ENCODE measurements around the gene ARRDC2. TPM values are rescaled to one million over a fixed set of nuclear protein-coding genes. Genes with fewer than 3 reads are reported as not detected.
"Not testable (repeated sequence)": the region's sequence is repeated elsewhere in the genome, so short reads cannot be mapped to it uniquely, and the experiment has no call there.

ARRDC2 gene
- total and polyA plus RNA-seq, 3 experiments from 2014 or later, result 33.5 to 45.8 (median 37.1) TPM

GRCh38 chr19:18021121-18021755 is 13.3 kb downstream of the ARRDC2 start:
- Mint-ChIP-seq H3K4me3 (peak overlapping the region; percentile 31 to 82 (median 65)), H3K36me3 (peaks cover 0 to 2% (median 0%) of the 10 kb centered on the region in 3 donors), H3K9me3 (no peaks in the 10 kb centered on the region), H3K27me3 (no peaks in the 10 kb centered on the region), H3K4me1 (peaks cover 38 to 68% (median 49%) of the 10 kb centered on the region in 3 donors), H3K27ac (peak overlapping the region; percentile 85 to 94 (median 88))
- Histone ChIP-seq H3K36me3 (ENCODE audit: insufficient read depth, low read length) (no peaks in the 10 kb centered on the region), H3K9me3 (ENCODE audit: low read length) (no peaks in the 10 kb centered on the region), H3K27ac (ENCODE audit: low read depth, low read length) (peak overlapping the region; percentile 49), H3K4me3 (ENCODE audit: low read length) (peak overlapping the region; percentile 37), H3K4me1 (ENCODE audit: insufficient read depth, low read length) (peaks cover 55% of the 10 kb centered on the region), H3K27me3 (ENCODE audit: insufficient read depth, low read length, poor library complexity, severe bottlenecking) (no peaks in the 10 kb centered on the region)
- POLR2A ChIA-PET, result interaction anchor here (0.5 to 1.0 kb wide), 5 partner anchors 8 to 323 kb away, joined by 3 to 7 read pairs (median 4); no protein-coding TSS in a partner anchor
- DNase-seq, result peak; percentile 44 to 90 (median 66)
- CTCF ChIA-PET, result no interaction called here

DNA sequence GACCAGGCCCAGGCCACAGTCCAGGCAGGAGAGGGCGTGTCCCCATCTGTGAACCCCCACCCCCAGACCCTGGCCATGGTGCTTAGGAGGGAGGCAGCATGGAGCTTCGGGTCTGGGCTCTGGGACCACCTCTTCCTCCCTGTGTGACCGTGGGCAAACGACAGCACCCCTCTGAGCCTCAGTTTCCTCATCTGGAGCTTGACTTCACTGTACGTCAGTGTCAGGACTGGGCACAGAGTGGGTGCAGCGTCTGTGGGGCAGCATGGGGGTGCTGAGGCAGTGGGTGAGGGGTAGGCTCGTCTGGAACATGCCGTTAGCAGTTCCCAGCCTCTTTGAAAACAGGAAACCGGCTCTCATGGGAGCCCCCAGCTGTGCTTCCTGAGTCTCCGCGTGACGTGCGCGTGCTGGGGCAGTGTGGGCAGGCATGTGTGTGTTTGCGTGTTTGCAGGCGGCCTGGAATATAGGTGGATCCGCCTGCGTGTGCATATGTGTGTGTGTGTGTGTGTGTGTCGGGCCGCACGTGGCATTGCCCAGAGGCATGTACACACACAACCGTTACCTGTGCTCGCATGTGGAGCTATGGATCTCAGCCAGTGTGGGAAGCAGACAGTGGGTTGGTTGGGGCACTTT is 15.8 kb downstream of the ARRDC2 start:
- H3K27me3 Mint-ChIP-seq, result peaks cover 0 to 1% of the 10 kb centered on the region in 2 donors
- peak; percentile 31 to 93 (median 67) for DNase-seq
- H3K27ac Mint-ChIP-seq, result peak overlapping the region; percentile 65 to 93 (median 90)
- peaks cover 38 to 53% (median 43%) of the 10 kb centered on the region in 3 donors for H3K4me1 Mint-ChIP-seq
- no peaks in the 10 kb centered on the region for H3K9me3 Mint-ChIP-seq
- no peaks in the 10 kb centered on the region for H3K36me3 Mint-ChIP-seq
- peak overlapping the region; percentile 43 for H3K4me3 ChIP-seq (ENCODE audit: low read length)
- ChIA-PET POLR2A (interaction anchor here (0.7 to 2.1 kb wide), 2 partner anchors 14 to 17 kb away, joined by 4 to 9 read pairs; no protein-coding TSS in a partner anchor), CTCF (interaction anchor here (1.0 to 3.1 kb wide), 5 partner anchors 9 to 34 kb away, joined by 3 to 14 read pairs (median 5); partner anchors contain the start of gene ARRDC2)
- no peaks in the 10 kb centered on the region for H3K36me3 ChIP-seq (ENCODE audit: insufficient read depth, low read length)
- peak overlapping the region in 6 of 7 donors; percentile 34 to 72 (median 59) for H3K4me3 Mint-ChIP-seq
- no peaks in the 10 kb centered on the region for H3K9me3 ChIP-seq (ENCODE audit: low read length)
- no peaks in the 10 kb centered on the region for H3K27me3 ChIP-seq (ENCODE audit: insufficient read depth, low read length, poor library complexity, severe bottlenecking)
- H3K27ac ChIP-seq (ENCODE audit: low read depth, low read length), result no peak overlapping the region
- H3K4me1 ChIP-seq (ENCODE audit: insufficient read depth, low read length), result peaks cover 40% of the 10 kb centered on the region

DNA sequence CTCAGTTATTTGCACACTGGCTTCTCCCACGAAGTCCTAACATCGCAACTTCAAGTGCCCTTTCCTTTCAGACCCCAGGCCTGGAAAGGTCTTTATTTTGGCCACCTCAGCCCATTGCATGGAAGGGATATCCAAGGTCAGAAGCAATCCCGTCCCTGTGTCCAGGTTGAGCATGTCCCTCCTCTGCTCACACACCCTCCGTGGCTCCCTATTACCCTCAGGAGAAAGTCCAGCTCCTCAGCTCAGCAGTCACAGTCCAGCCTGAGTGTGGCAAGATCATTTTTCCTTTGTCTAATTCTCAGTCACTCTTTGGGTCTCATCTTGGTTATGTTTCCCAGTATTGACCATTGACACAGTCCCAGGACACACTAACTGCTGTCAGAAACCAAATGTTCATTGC is 19.2 kb downstream of the ARRDC2 start:
- DNase-seq, result no peak
- Histone ChIP-seq H3K4me3 (ENCODE audit: low read length) (no peak overlapping the region), H3K27me3 (ENCODE audit: insufficient read depth, low read length, poor library complexity, severe bottlenecking) (no peaks in the 10 kb centered on the region), H3K9me3 (ENCODE audit: low read length) (no peaks in the 10 kb centered on the region), H3K36me3 (ENCODE audit: insufficient read depth, low read length) (no peaks in the 10 kb centered on the region), H3K4me1 (ENCODE audit: insufficient read depth, low read length) (peaks cover 32% of the 10 kb centered on the region), H3K27ac (ENCODE audit: low read depth, low read length) (no peak overlapping the region)
- Mint-ChIP-seq H3K9me3 (no peaks in the 10 kb centered on the region), H3K27me3 (peaks cover 0 to 1% of the 10 kb centered on the region in 2 donors), H3K27ac (peak overlapping the region in 3 of 8 donors; percentile 29 to 48 (median 42)), H3K4me1 (peaks cover 24 to 38% (median 27%) of the 10 kb centered on the region in 3 donors), H3K36me3 (no peaks in the 10 kb centered on the region), H3K4me3 (no peak overlapping the region)
- POLR2A ChIA-PET, result no interaction called here
- CTCF ChIA-PET, result no interaction called here

DNA sequence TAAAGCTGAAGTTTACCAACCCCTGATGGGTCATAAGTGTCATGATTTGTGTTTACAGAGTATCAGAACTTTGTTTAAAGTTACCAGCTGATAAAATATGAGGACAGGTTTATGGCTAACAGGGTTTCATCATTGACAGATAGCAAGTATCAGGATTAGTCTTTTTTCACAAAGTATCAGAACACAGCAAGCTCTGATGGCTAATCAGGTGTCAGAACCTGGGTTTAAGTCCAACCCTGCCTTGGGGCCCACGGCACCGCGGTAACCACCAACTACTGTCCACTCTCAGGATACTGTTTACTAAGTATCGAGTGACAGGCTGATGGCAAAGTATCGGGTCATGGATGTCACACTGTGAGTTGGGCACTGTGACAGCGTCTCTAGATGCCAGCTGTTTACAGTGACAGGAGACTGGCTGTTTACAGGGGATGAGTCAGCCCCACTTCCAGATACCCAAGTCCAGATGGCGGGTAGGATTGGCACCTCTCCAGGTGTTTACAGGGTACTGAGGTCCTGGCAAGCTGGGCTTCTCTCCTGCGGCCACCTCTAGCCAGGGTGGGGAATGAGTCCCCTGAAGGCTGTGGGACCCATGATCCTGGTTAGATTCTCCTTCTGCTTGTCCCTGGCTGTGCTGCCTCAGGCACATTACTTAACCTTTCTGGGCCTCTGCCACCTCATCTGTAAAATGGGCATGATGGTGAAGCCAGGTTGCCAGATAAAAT is 21.8 kb downstream of the ARRDC2 start:
- DNase-seq, result no peak
- Histone ChIP-seq H3K9me3 (ENCODE audit: low read length) (no peaks in the 10 kb centered on the region), H3K36me3 (ENCODE audit: insufficient read depth, low read length) (no peaks in the 10 kb centered on the region), H3K27ac (ENCODE audit: low read depth, low read length) (no peak overlapping the region), H3K4me3 (ENCODE audit: low read length) (no peak overlapping the region), H3K4me1 (ENCODE audit: insufficient read depth, low read length) (peaks cover 9% of the 10 kb centered on the region), H3K27me3 (ENCODE audit: insufficient read depth, low read length, poor library complexity, severe bottlenecking) (no peaks in the 10 kb centered on the region)
- Mint-ChIP-seq H3K9me3 (no peaks in the 10 kb centered on the region), H3K36me3 (no peaks in the 10 kb centered on the region), H3K4me3 (no peak overlapping the region), H3K4me1 (peaks cover 6 to 17% (median 8%) of the 10 kb centered on the region in 3 donors), H3K27ac (peak overlapping the region in 1 of 8 donors; percentile 26), H3K27me3 (peaks cover 0 to 1% of the 10 kb centered on the region in 2 donors)
- ChIA-PET POLR2A (interaction anchor here (0.8 to 1.2 kb wide), 2 partner anchors 9 to 15 kb away, joined by 3 to 4 read pairs; no protein-coding TSS in a partner anchor), CTCF (interaction anchor here (1.1 to 1.8 kb wide), 4 partner anchors 15 to 30 kb away, joined by 3 to 7 read pairs (median 4); no protein-coding TSS in a partner anchor)

DNA sequence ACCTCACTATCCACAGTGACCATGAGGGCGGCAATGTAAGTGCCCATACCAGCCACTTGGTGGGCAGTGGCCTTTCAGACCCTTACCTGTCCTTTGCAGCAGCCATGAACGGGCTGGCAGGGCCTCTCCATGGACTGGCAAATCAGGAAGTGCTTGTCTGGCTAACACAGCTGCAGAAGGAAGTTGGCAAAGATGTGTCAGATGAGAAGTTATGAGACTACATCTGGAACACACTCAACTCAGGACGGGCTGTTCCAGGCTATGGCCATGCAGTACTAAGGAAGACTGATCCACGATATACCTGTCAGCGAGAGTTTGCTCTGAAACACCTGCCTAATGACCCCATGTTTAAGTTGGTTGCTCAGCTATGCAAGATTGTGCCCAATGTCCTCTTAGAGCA is 23.4 kb downstream of the ARRDC2 start:
- H3K36me3 Mint-ChIP-seq; H3K4me3 ChIP-seq (ENCODE audit: low read length); H3K36me3 ChIP-seq (ENCODE audit: insufficient read depth, low read length); H3K27ac ChIP-seq (ENCODE audit: low read depth, low read length); DNase-seq; H3K4me1 ChIP-seq (ENCODE audit: insufficient read depth, low read length); H3K27me3 ChIP-seq (ENCODE audit: insufficient read depth, low read length, poor library complexity, severe bottlenecking); H3K27me3 Mint-ChIP-seq; H3K9me3 Mint-ChIP-seq; H3K9me3 ChIP-seq (ENCODE audit: low read length); H3K4me3 Mint-ChIP-seq: not testable (repeated sequence)
- ChIA-PET CTCF (interaction anchor here (1.2 to 1.5 kb wide), 2 partner anchors 26 to 28 kb away, joined by 3 to 5 read pairs; no protein-coding TSS in a partner anchor), POLR2A (interaction anchor here (0.9 kb wide), 1 partner anchor 18 kb away, joined by 4 read pairs; no protein-coding TSS in a partner anchor)
- H3K27ac Mint-ChIP-seq, result peak overlapping the region in 3 of 8 donors; percentile 25 to 73 (median 34)
- peaks cover 6 to 20% (median 6%) of the 10 kb centered on the region in 3 donors for H3K4me1 Mint-ChIP-seq

- H3K36me3 Mint-ChIP-seq; H3K9me3 ChIP-seq (ENCODE audit: low read length); H3K4me1 ChIP-seq (ENCODE audit: insufficient read depth, low read length); H3K27ac Mint-ChIP-seq; H3K27me3 Mint-ChIP-seq; H3K27me3 ChIP-seq (ENCODE audit: insufficient read depth, low read length, poor library complexity, severe bottlenecking); H3K27ac ChIP-seq (ENCODE audit: low read depth, low read length); H3K4me3 ChIP-seq (ENCODE audit: low read length); DNase-seq; H3K9me3 Mint-ChIP-seq; H3K36me3 ChIP-seq (ENCODE audit: insufficient read depth, low read length); H3K4me3 Mint-ChIP-seq; CTCF ChIA-PET; POLR2A ChIA-PET: not testable (repeated sequence)
- peaks cover 6 to 20% (median 6%) of the 10 kb centered on the region in 3 donors for H3K4me1 Mint-ChIP-seq
These were observed 24.1 kb downstream of the ARRDC2 start for GRCh38 chr19:18032102-18032501.

- no peak overlapping the region for H3K4me3 ChIP-seq (ENCODE audit: low read length)
- CTCF ChIA-PET, result no interaction called here
These were observed 33.1 kb downstream of the ARRDC2 start for GRCh38 chr19:18041054-18041453.

More at GRCh38 chr19:18041054-18041453, 33.1 kb downstream of the ARRDC2 start:
- Mint-ChIP-seq H3K27me3 (no peaks in the 10 kb centered on the region), H3K4me1 (peaks cover 26 to 34% (median 33%) of the 10 kb centered on the region in 3 donors), H3K9me3 (peaks cover 0 to 2% (median 0%) of the 10 kb centered on the region in 5 donors), H3K4me3 (no peak overlapping the region), H3K36me3 (no peaks in the 10 kb centered on the region), H3K27ac (peak overlapping the region in 1 of 8 donors; percentile 26)
- no peaks in the 10 kb centered on the region for H3K36me3 ChIP-seq (ENCODE audit: insufficient read depth, low read length)
- no peaks in the 10 kb centered on the region for H3K27me3 ChIP-seq (ENCODE audit: insufficient read depth, low read length, poor library complexity, severe bottlenecking)
- DNase-seq, result no peak
- H3K4me1 ChIP-seq (ENCODE audit: insufficient read depth, low read length), result peaks cover 30% of the 10 kb centered on the region
- POLR2A ChIA-PET, result interaction anchor here (0.8 kb wide), 1 partner anchor 20 kb away, joined by 3 read pairs; no protein-coding TSS in a partner anchor
- no peak overlapping the region for H3K27ac ChIP-seq (ENCODE audit: low read depth, low read length)
- H3K9me3 ChIP-seq (ENCODE audit: low read length), result no peaks in the 10 kb centered on the region
